HepG2 (cell line): ENCODE measurements around the gene PDSS2. TPM values are rescaled to one million over a fixed set of nuclear protein-coding genes. Genes with fewer than 3 reads are reported as not detected.
"Not testable (repeated sequence)": the region's sequence is repeated elsewhere in the genome, so short reads cannot be mapped to it uniquely, and the experiment has no call there.

Source experiments
- ATAC-seq: fragments of 200-7000 bp; cut with Tn5 transposase; 3 replicates; pipeline ENCODE4 v1.9.1; 2020; ENCODE audit warnings: mild to moderate bottlenecking, moderate library complexity
- BruUV-seq: library from RNA; stranded (reverse); fragments of 400-500 nt; replicated peaks from 2 replicates; lab custom pipeline; 2021; lab: Mats Ljungman, UMichigan
- CTCF ChIA-PET: fragments of 300-600 bp; formaldehyde crosslinking; extraction: SDS; loops from one replicate; lab custom pipeline; 2021; ENCODE audit warnings: low total read pairs, inconsistent platforms, low intra/inter-chr PET ratio; lab: Yijun Ruan, JAX
- POLR2A ChIA-PET: fragments of 350-600 bp; sonication (Branson Sonifier 250); formaldehyde crosslinking; loops from one replicate; lab custom pipeline; 2020; ENCODE audit warnings: antibody characterized with exemption, inconsistent platforms; lab: Yijun Ruan, JAX
- DNase-seq: peaks from one replicate; pipeline ENCODE4 v3.0.0-alpha.2; 2015; ENCODE audit warnings: low spot score
- FAIRE-seq: peaks from 3 replicates; lab custom pipeline; 2011; peaks lifted over from hg19 to GRCh38; lab: Jason Lieb, UNC
- H2AFZ ChIP-seq: one replicate; pipeline ENCODE4 v1.6.1; 2011; ENCODE audit warnings: low read length, inconsistent platforms
- H3K27ac ChIP-seq: fragments of 300-600 bp; 3 replicates; pipeline ENCODE4 v1.8.0; 2011; ENCODE audit warnings: mixed run types, mild to moderate bottlenecking, mixed read lengths, low read length, inconsistent platforms; ENCODE audit not compliant: insufficient read depth; ENCODE audit errors: extremely low read length
- H3K27me3 ChIP-seq, 2 experiments: fragments of 200-600 bp in 1 of 2; 2 replicates in 1 of 2; 3 replicates in 1 of 2; pipeline versions ENCODE4 v1.6.0 to v1.8.0; 2011; ENCODE audit warnings: low read length in 2 of 2, mild to moderate bottlenecking in 2 of 2, moderate library complexity in 2 of 2, inconsistent platforms in 1 of 2; ENCODE audit not compliant: insufficient read depth in 2 of 2, control insufficient read depth in 1 of 2
- H3K36me3 ChIP-seq, 2 experiments: fragments of 200-600 bp in 1 of 2; replicated peaks in 1 of 2; 2 replicates in 1 of 2; 3 replicates in 1 of 2; pipeline versions ENCODE4 v1.5.1 to v1.8.0; 2011; ENCODE audit warnings: low read length in 2 of 2, inconsistent platforms in 1 of 2; ENCODE audit not compliant: insufficient read depth in 2 of 2, control insufficient read depth in 1 of 2
- H3K4me1 ChIP-seq: 2 replicates; pipeline ENCODE4 v1.5.1; 2012; ENCODE audit warnings: low read length, inconsistent platforms; ENCODE audit not compliant: insufficient read depth
- H3K4me2 ChIP-seq: 2 replicates; pipeline ENCODE4 v1.6.0; 2011; ENCODE audit warnings: low read depth, low read length, inconsistent platforms
- H3K4me3 ChIP-seq, 3 experiments: fragments of 200-600 bp in 1 of 3; sonication (generic), shearing (Covaris generic) in 1 of 3; replicated peaks in 1 of 3; 2 replicates each; pipeline ENCODE4 v1.5.1; 2011 to 2016; ENCODE audit warnings: low read length in 3 of 3, inconsistent platforms in 2 of 3, low read depth in 2 of 3, mild to moderate bottlenecking in 2 of 3, control low read depth in 1 of 3, mixed read lengths in 1 of 3; ENCODE audit not compliant: insufficient read depth in 1 of 3
- H3K79me2 ChIP-seq: one replicate; pipeline ENCODE4 v1.6.1; 2011; ENCODE audit warnings: low read length, inconsistent platforms; ENCODE audit not compliant: insufficient read depth
- H3K9ac ChIP-seq: 2 replicates; pipeline ENCODE4 v1.6.0; 2011; ENCODE audit warnings: mild to moderate bottlenecking, low read depth, low read length, inconsistent platforms; ENCODE audit not compliant: insufficient read depth
- H3K9me3 ChIP-seq: 2 replicates; pipeline ENCODE4 v1.5.1; 2012; ENCODE audit warnings: mild to moderate bottlenecking, low read length
- H4K20me1 ChIP-seq: 2 replicates; pipeline ENCODE4 v1.6.0; 2011; ENCODE audit warnings: inconsistent platforms, mild to moderate bottlenecking, low read length, moderate library complexity; ENCODE audit not compliant: insufficient read depth
- HNRNPUL1 ChIP-seq: fragments of 200-400 bp; formaldehyde crosslinking; IDR thresholded peaks from 2 replicates; pipeline ENCODE4 v1.6.1; 2017; ENCODE audit warnings: low read depth, mild to moderate bottlenecking, low read length, moderate library complexity
- RNF2 ChIP-seq: fragments of 450-650 bp; conservative IDR thresholded peaks from 2 replicates; pipeline ENCODE4 v1.6.1; 2016; ENCODE audit warnings: low read depth
- ZNF274 ChIP-seq: sonication (generic); formaldehyde crosslinking; IDR thresholded peaks from 2 replicates; pipeline ENCODE4 v1.5.1; 2020; ENCODE audit warnings: mild to moderate bottlenecking, missing genetic modification reagents
- ZNF446 ChIP-seq: sonication (generic); formaldehyde crosslinking; IDR thresholded peaks from 2 replicates; pipeline ENCODE4 v1.5.0; 2020; ENCODE audit warnings: mild to moderate bottlenecking, missing genetic modification reagents
- ZNF839 ChIP-seq: sonication (generic); formaldehyde crosslinking; IDR thresholded peaks from 2 replicates; pipeline ENCODE4 v1.4.0; 2020; ENCODE audit warnings: missing genetic modification reagents, mild to moderate bottlenecking, borderline replicate concordance
- WGBS: methylation state at CpG from one replicate; pipeline ENCODE4 v1.1.6; 2017; ENCODE audit warnings: low lambda C conversion rate; 5-methylcytosine and 5-hydroxymethylcytosine counted together
- in situ Hi-C: cut with HindIII; loops from 2 replicates; pipeline ENCODE4 v1.10.0; 2017; ENCODE audit warnings: low pct_unique_long_range_greater_than_20kb; ENCODE audit not compliant: extremely low pct_ligation_motif_present
- intact Hi-C: fragments of 100-400 bp; cut with micrococcal nuclease; formaldehyde crosslinking; loops from one replicate; pipeline ENCODE4 v1.10.0; 2022; ENCODE audit not compliant: unreplicated experiment
- polyA plus RNA-seq, 8 experiments: library from polyadenylated mRNA; depleted of rRNA in 3 of 8; stranded (reverse) in 7 of 8; unstranded in 1 of 8; fragments of >200 nt; fragmentation: Illumina TruSeq in 4 of 8; extraction: Trizol in 4 of 8; gene quantifications; 2 replicates each; pipeline versions ENCODE4 v1.2.1 to v1.2.3, GENCODE V29; 2011 to 2016; ENCODE audit warnings: low read depth in 4 of 8, missing spikeins in 1 of 8, mixed read lengths in 1 of 8; ENCODE audit not compliant: insufficient read depth in 1 of 8
- total RNA-seq, 5 experiments: library from RNA; depleted of rRNA; stranded (reverse); fragments of >200 nt; fragmentation: Illumina TruSeq; extraction: Trizol; gene quantifications; 2 replicates each; pipeline ENCODE4 v1.2.3, GENCODE V29; 2016; ENCODE audit warnings: low read depth in 1 of 5

PDSS2 gene
- total and polyA plus RNA-seq, 2 of the 13 experiments (the other 11 are each of a cell fraction or from before 2014, with no cell fraction given), result 16.2 to 17.0 TPM

GRCh38 chr6:107290491-107290890 is 168.9 kb downstream of the PDSS2 start (continued):
- TF ChIP-seq HNRNPUL1, result no peak
- TF ChIP-seq ZNF839 (CRISPR knock-in tag), result no peak
- TF ChIP-seq RNF2, result no peak
- no peak for TF ChIP-seq ZNF274 (CRISPR knock-in tag)
- no peak for TF ChIP-seq ZNF446
- TF ChIP-seq, all 625 proteins: peak for 0

DNA sequence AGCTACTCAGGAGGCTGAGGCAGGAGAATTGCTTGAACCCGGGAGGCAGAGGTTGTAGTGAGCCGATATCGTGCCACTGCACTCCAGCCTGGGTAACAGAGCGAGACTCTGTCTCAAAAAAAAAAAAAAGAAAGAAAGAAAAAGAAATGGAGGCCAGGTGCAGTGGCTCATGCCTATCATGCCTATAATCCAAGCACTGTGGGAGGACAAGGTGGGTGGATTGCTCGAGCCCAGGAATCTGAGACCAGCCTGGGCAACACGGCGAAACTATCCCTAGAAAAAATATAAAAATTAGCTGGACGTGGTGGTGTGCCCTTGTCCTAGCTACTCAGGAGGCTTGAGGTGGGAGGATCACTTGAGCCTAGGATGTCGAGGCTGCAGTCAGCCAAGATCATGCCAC is 170.1 kb downstream of the PDSS2 start:
- BruUV-seq, in situ Hi-C loops, CTCF ChIA-PET, H3K36me3 ChIP-seq, FAIRE-seq, H3K4me1 ChIP-seq, H2AFZ ChIP-seq, H4K20me1 ChIP-seq, POLR2A ChIA-PET, H3K27ac ChIP-seq, DNase-seq, H3K4me3 ChIP-seq, H3K79me2 ChIP-seq, intact Hi-C loops, H3K4me2 ChIP-seq, H3K9me3 ChIP-seq, ATAC-seq, H3K27me3 ChIP-seq, H3K9ac ChIP-seq: not testable (repeated sequence)
- WGBS, result 98% methylated on average over 9 of the region's 9 CpGs

GRCh38 chr6:107285683-107286082 is 173.7 kb downstream of the PDSS2 start:
- H3K36me3 ChIP-seq, H3K4me2 ChIP-seq, CTCF ChIA-PET, H4K20me1 ChIP-seq, H3K27me3 ChIP-seq, FAIRE-seq, DNase-seq, H3K4me1 ChIP-seq, H3K4me3 ChIP-seq, in situ Hi-C loops, ATAC-seq, H3K9me3 ChIP-seq, POLR2A ChIA-PET, H2AFZ ChIP-seq, H3K27ac ChIP-seq, BruUV-seq, intact Hi-C loops, H3K79me2 ChIP-seq, H3K9ac ChIP-seq: not testable (repeated sequence)
- 97% methylated on average over 6 of the region's 6 CpGs for WGBS
